ENCODE measurements around the gene ALOXE3. TPM values are rescaled to one million over a fixed set of nuclear protein-coding genes. Genes with fewer than 3 reads are reported as not detected.

The ALOXE3 gene
- total and polyA plus RNA-seq, 2 experiments from 2014 or later, result 0.10 to 0.27 TPM

DNA sequence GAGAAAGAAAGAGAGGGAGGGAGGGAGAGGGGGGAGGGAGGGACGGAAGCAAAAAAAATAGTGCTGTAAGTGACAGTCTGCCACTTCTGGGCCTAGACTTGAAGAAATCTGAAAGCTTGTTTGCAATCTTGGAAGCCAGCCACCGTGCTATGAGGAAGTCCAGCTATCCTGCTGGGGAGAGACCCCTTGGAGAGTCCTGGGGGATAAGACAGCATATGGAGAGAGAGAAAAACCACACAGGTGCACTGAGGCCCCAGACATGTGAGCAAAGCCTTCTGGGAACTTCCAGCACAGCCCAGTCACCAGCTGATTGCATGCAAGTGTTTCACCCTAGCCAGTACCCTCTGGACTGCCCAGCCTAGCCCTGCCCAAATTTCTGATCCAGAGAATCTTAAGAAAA, 18.2 kb downstream of the ALOXE3 start:
- H3K9me3 Mint-ChIP-seq, result no peaks in the 10 kb centered on the region
- no peak overlapping the region for H3K27ac Mint-ChIP-seq
- H3K27ac ChIP-seq (ENCODE audit: low read depth), result no peak overlapping the region
- peaks cover 2% of the 10 kb centered on the region; the same call in 1 of the 3 replicates for H3K4me1 Mint-ChIP-seq
- H3K27me3 ChIP-seq (ENCODE audit: insufficient read depth), result no peaks in the 10 kb centered on the region
- H3K4me3 ChIP-seq, result no peak overlapping the region
- no peak for ATAC-seq
- H3K36me3 ChIP-seq (ENCODE audit: insufficient read depth), result no peaks in the 10 kb centered on the region
- H3K36me3 Mint-ChIP-seq (ENCODE audit: low read depth), result no peaks in the 10 kb centered on the region
- peaks cover 6% of the 10 kb centered on the region for H3K27me3 Mint-ChIP-seq (ENCODE audit: insufficient read depth, low read depth, poor library complexity)
- no peak overlapping the region for H2AFZ ChIP-seq
- H3K4me2 ChIP-seq, result no peak overlapping the region
- TF ChIP-seq CREB1 (CRISPR knock-in tag; IDR thresholded peaks at IDR 0.05; ENCODE audit: low read depth) (no peak), ZNF462 (CRISPR knock-in tag; IDR thresholded peaks at IDR 0.05) (no peak)
- H3K9me2 ChIP-seq (ENCODE audit: insufficient read depth), result no peaks in the 10 kb centered on the region; the same call in 1 of the 2 replicates
- no peaks in the 10 kb centered on the region for H3K79me2 ChIP-seq (replicated peaks; ENCODE audit: insufficient read depth)
- H3F3A ChIP-seq (replicated peaks; ENCODE audit: low read depth), result no peaks in the 10 kb centered on the region
- no peaks in the 10 kb centered on the region for H4K20me1 ChIP-seq (replicated peaks; ENCODE audit: insufficient read depth)
- H3K4me3 Mint-ChIP-seq, result no peak overlapping the region
- DNase-seq (ENCODE audit: low spot score), result no peak
- no peaks in the 10 kb centered on the region for H3K4me1 ChIP-seq (ENCODE audit: insufficient read depth)

DNA sequence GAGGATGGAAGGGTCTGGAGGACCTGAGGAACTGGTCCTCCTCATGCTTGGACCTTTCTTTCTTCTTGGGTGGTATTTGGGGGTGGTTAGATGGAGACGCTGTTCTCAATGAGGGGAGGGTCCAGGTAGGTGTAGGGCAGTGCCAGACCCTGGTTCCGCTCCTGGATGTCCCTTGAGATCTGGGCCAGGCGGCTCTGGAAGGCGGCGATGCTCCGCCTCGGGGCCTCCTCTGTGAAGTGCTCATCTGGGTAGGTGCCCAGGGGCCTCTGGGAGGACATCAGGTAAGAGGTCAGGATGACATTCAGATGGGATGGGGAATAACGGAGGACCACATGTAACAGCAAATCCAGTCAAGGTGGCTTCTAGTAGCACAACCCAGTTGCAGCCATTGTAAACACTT, 21.8 kb downstream of the ALOXE3 start:
- no peaks in the 10 kb centered on the region for H4K20me1 ChIP-seq (replicated peaks; ENCODE audit: insufficient read depth)
- no peaks in the 10 kb centered on the region for H3K36me3 ChIP-seq (ENCODE audit: insufficient read depth)
- H3K9me2 ChIP-seq (ENCODE audit: insufficient read depth), result no peaks in the 10 kb centered on the region
- ATAC-seq (no peak), DNase-seq (ENCODE audit: low spot score) (no peak)
- no peak overlapping the region for H3K4me2 ChIP-seq
- H3F3A ChIP-seq (replicated peaks; ENCODE audit: low read depth), result no peaks in the 10 kb centered on the region
- no peaks in the 10 kb centered on the region for H3K27me3 ChIP-seq (ENCODE audit: insufficient read depth)
- Mint-ChIP-seq H3K27ac (no peak overlapping the region), H3K27me3 (ENCODE audit: insufficient read depth, low read depth, poor library complexity) (peaks cover 1% of the 10 kb centered on the region), H3K36me3 (ENCODE audit: low read depth) (no peaks in the 10 kb centered on the region), H3K4me3 (no peak overlapping the region; the same call in 2 of the 3 replicates), H3K9me3 (no peaks in the 10 kb centered on the region), H3K4me1 (peaks cover 4% of the 10 kb centered on the region; the same call in 1 of the 3 replicates)
- no peaks in the 10 kb centered on the region for H3K79me2 ChIP-seq (replicated peaks; ENCODE audit: insufficient read depth)
- H3K4me1 ChIP-seq (ENCODE audit: insufficient read depth), result no peaks in the 10 kb centered on the region
- H3K4me3 ChIP-seq, result no peak overlapping the region
- H3K27ac ChIP-seq (ENCODE audit: low read depth), result no peak overlapping the region
- H2AFZ ChIP-seq, result no peak overlapping the region
- no peak for TF ChIP-seq STAT1 (IDR thresholded peaks at IDR 0.05; ENCODE audit: unreplicated experiment)
- TF ChIP-seq, protein P1, sequence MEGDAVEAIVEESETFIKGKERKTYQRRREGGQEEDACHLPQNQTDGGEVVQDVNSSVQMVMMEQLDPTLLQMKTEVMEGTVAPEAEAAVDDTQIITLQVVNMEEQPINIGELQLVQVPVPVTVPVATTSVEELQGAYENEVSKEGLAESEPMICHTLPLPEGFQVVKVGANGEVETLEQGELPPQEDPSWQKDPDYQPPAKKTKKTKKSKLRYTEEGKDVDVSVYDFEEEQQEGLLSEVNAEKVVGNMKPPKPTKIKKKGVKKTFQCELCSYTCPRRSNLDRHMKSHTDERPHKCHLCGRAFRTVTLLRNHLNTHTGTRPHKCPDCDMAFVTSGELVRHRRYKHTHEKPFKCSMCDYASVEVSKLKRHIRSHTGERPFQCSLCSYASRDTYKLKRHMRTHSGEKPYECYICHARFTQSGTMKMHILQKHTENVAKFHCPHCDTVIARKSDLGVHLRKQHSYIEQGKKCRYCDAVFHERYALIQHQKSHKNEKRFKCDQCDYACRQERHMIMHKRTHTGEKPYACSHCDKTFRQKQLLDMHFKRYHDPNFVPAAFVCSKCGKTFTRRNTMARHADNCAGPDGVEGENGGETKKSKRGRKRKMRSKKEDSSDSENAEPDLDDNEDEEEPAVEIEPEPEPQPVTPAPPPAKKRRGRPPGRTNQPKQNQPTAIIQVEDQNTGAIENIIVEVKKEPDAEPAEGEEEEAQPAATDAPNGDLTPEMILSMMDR (conservative IDR thresholded peaks at IDR 0.05; ENCODE audit: low read depth in 2 of 2), result no peak
- TF ChIP-seq REST (IDR thresholded peaks at IDR 0.05; ENCODE audit: unreplicated experiment), result no peak
- TF ChIP-seq NANOG (IDR thresholded peaks at IDR 0.05; ENCODE audit: borderline replicate concordance), result no peak

All from GM23338 (cell line).